ENCODE data around the gene HCN2.

DNA sequence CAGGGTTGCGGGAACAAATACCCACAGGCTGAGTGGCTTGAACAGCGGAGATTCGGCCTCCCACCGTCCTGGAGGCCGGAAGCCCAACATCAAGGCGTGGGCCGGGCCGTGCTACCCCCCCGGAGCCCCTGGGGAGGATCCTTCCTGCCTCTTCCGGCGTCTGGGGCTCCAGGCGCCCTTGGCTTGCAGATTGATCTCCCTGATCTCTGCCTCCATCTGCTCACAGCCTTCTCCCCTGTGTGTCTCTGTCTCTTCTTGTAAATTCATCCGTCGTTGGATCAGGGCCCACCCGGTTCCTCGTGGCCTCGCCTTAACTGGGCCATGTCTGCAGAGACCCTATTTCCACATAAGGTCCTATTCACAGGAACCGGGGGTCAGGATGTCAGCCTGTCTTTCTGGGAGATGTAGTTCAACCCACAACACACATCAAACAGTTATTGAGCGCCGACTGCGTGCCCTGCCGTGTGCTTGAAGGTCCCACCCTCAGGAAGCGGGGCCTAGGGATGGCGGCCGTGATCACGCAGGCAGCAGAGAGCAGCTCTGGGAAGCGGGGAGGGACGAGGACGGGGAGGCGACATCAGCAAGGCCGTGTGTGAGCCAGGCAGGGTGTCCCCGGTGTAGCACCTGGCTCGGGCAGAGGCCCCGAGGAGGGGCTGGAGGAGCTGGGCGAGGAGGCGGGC, 21.3 kb downstream of the HCN2 start:
- TF ChIP-seq CTCF (IDR thresholded peaks at IDR 0.05) (no peak), POLR2AphosphoS5 (IDR thresholded peaks at IDR 0.05) (no peak), POLR2A (IDR thresholded peaks at IDR 0.05) (no peak)

Data from breast epithelium (tissue), 3 donors.